Fibroblast of the conjunctiva (primary cell): ENCODE measurements around the gene DOCK4.
"Not testable (repeated sequence)": the region's sequence is repeated elsewhere in the genome, so short reads cannot be mapped to it uniquely, and the experiment has no call there.

ENCODE experiments used
- DNase-seq: peaks from one replicate; pipeline ENCODE4 v3.0.0-alpha.2; 2010; ENCODE audit warnings: low read depth

The DOCK4 gene

GRCh38 chr7:112206238-112206990 is at the start of gene DOCK4, which contains the start of gene ZNF277:
DOCK4 (minus strand) TSS chr7:112206399; CDS start chr7:112206138, 261 bp downstream.
ZNF277 (plus strand) TSS chr7:112206695; CDS start chr7:112206717, 22 bp downstream.
- peak; percentile 97 for DNase-seq

GRCh38 chr7:112255388-112255720 is 49.2 kb upstream of the DOCK4 start:
- DNase-seq, result no peak

GRCh38 chr7:112254709-112255387 is 48.6 kb upstream of the DOCK4 start:
- DNase-seq, result no peak

GRCh38 chr7:112254156-112254555 is 48.0 kb upstream of the DOCK4 start:
- DNase-seq, result no peak

- DNase-seq, result no peak
Observed at GRCh38 chr7:112252691-112253090, 46.5 kb upstream of the DOCK4 start.

- DNase-seq, result no peak
Observed at GRCh38 chr7:112252141-112252540, 45.9 kb upstream of the DOCK4 start.

- DNase-seq, result not testable (repeated sequence)
Observed at GRCh38 chr7:112249967-112250366, 43.8 kb upstream of the DOCK4 start.

- DNase-seq, result no peak
Observed at GRCh38 chr7:112248598-112248997, 42.4 kb upstream of the DOCK4 start.

- no peak for DNase-seq
Observed at GRCh38 chr7:112238852-112239610, 32.8 kb upstream of the DOCK4 start.

GRCh38 chr7:112238330-112238729 is 32.1 kb upstream of the DOCK4 start:
- DNase-seq, result no peak

- DNase-seq, result no peak
Observed at GRCh38 chr7:112236597-112236996, 30.4 kb upstream of the DOCK4 start.

- no peak for DNase-seq
Observed at GRCh38 chr7:112234147-112234546, 27.9 kb upstream of the DOCK4 start.

GRCh38 chr7:112233048-112233697 is 27.0 kb upstream of the DOCK4 start:
- DNase-seq, result no peak

- DNase-seq, result no peak
Observed at GRCh38 chr7:112232212-112232978, 26.2 kb upstream of the DOCK4 start.

- no peak for DNase-seq
Observed at GRCh38 chr7:112228632-112229031, 22.4 kb upstream of the DOCK4 start.

GRCh38 chr7:112226701-112227276 is 20.6 kb upstream of the DOCK4 start:
- no peak for DNase-seq

GRCh38 chr7:112225006-112225405 is 18.8 kb upstream of the DOCK4 start:
- no peak for DNase-seq

GRCh38 chr7:112224186-112224585 is 18.0 kb upstream of the DOCK4 start:
- DNase-seq, result no peak

- DNase-seq, result no peak
Observed at GRCh38 chr7:112223310-112223709, 17.1 kb upstream of the DOCK4 start.

GRCh38 chr7:112220877-112221434 is 14.8 kb upstream of the DOCK4 start:
- no peak for DNase-seq

GRCh38 chr7:112215787-112216186 is 9.6 kb upstream of the DOCK4 start:
- no peak for DNase-seq
